HepG2 (cell line): ENCODE results near the gene POU5F1.

Experiments used
- NPAS2 ChIP-seq: sonication (generic); formaldehyde crosslinking; IDR thresholded peaks from 2 replicates; pipeline ENCODE4 v1.8.0; 2022; ENCODE audit warnings: mild to moderate bottlenecking, missing genetic modification reagents, borderline replicate concordance
- NR2F2 ChIP-seq: IDR thresholded peaks from 2 replicates; pipeline ENCODE4 v1.6.1; 2012; ENCODE audit warnings: low read depth, inconsistent platforms, borderline replicate concordance
- SMARCC2 ChIP-seq: fragments of 450-650 bp; IDR thresholded peaks from 2 replicates; pipeline ENCODE4 v1.6.1; 2017; ENCODE audit warnings: antibody characterized with exemption, mild to moderate bottlenecking
- TERF1 ChIP-seq: sonication (generic); formaldehyde crosslinking; IDR thresholded peaks from 2 replicates; pipeline ENCODE4 v1.8.0; 2022; ENCODE audit warnings: mild to moderate bottlenecking, missing genetic modification reagents, moderate library complexity
- ZZZ3 ChIP-seq: sonication (generic); formaldehyde crosslinking; IDR thresholded peaks from 2 replicates; pipeline ENCODE4 v1.4.0; 2020; ENCODE audit warnings: missing genetic modification reagents, mild to moderate bottlenecking, borderline replicate concordance
- TF ChIP-seq, protein P1 (sequence below): sonication (generic); formaldehyde crosslinking; IDR thresholded peaks from 2 replicates; pipeline ENCODE4 v1.5.0; 2020; ENCODE audit warnings: mild to moderate bottlenecking, missing genetic modification reagents, moderate library complexity

DNA sequence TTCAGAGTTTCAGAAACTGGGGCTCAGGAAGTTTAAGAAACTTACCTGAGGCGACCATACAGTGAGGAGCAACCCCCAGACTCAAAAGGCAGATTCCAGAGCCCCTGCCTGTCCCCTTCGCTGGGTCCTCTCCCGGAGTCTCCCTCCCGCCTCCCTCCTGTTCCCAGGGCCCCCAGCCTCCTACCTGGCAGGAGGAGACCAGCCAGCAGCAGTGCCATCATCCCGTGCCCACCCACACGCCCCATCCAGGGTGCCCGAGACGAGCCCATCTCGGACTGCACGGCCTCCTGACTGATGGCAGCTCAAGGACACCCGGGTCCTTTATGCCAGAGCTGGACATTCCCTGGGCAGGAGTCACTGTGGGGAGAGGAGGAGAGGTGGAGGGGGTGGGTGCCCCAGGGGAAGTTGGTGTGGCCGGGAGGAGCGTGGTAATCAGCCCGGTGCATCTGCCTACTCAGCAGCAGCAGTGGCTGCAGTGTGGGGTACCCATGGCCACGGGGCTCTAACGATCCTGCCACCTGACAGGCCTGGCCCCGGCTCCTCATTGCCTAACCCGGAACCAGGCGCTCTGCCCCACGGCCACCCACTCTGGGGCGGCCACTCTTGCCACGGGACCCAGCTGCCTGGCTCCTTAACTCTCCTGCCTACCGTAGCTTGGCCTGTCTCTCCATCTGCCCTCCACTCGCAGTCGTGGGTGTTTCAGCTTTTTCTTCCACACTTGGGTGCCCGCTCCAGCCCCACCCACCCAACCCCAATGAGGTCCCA, 50.1 kb downstream of the POU5F1 start, which contains the start of gene CDSN:
- no peak for TF ChIP-seq NR2F2
- no peak for TF ChIP-seq SMARCC2
- TF ChIP-seq NPAS2 (CRISPR knock-in tag) = no peak
- TF ChIP-seq TERF1 = no peak
- no peak for TF ChIP-seq ZZZ3 (CRISPR knock-in tag)
- TF ChIP-seq, protein P1, sequence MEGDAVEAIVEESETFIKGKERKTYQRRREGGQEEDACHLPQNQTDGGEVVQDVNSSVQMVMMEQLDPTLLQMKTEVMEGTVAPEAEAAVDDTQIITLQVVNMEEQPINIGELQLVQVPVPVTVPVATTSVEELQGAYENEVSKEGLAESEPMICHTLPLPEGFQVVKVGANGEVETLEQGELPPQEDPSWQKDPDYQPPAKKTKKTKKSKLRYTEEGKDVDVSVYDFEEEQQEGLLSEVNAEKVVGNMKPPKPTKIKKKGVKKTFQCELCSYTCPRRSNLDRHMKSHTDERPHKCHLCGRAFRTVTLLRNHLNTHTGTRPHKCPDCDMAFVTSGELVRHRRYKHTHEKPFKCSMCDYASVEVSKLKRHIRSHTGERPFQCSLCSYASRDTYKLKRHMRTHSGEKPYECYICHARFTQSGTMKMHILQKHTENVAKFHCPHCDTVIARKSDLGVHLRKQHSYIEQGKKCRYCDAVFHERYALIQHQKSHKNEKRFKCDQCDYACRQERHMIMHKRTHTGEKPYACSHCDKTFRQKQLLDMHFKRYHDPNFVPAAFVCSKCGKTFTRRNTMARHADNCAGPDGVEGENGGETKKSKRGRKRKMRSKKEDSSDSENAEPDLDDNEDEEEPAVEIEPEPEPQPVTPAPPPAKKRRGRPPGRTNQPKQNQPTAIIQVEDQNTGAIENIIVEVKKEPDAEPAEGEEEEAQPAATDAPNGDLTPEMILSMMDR (CRISPR knock-in tag) = no peak
